GM21528 (cell line): ENCODE results near the gene PRAMEF13.
"Not testable (repeated sequence)": the region's sequence is repeated elsewhere in the genome, so short reads cannot be mapped to it uniquely, and the experiment has no call there.

ENCODE experiments used
- ATAC-seq: cut with Tn5 transposase; IDR thresholded peaks from one replicate; pipeline ENCODE4 v1.9.1; 2021; ENCODE audit warnings: mild to moderate bottlenecking, moderate library complexity; ENCODE audit not compliant: unreplicated experiment, low FRiP score

The PRAMEF13 gene

GRCh38 chr1:13208712-13209111 is 7.5 kb upstream of the PRAMEF13 start:
- ATAC-seq = not testable (repeated sequence)

- ATAC-seq = not testable (repeated sequence)
These were observed 29.7 kb downstream of the PRAMEF13 start, which contains the start of gene PRAMEF9 for GRCh38 chr1:13171548-13171947. PRAMEF9 (plus strand) TSS chr1:13171848; CDS start chr1:13175281, 3,433 bp downstream.

DNA sequence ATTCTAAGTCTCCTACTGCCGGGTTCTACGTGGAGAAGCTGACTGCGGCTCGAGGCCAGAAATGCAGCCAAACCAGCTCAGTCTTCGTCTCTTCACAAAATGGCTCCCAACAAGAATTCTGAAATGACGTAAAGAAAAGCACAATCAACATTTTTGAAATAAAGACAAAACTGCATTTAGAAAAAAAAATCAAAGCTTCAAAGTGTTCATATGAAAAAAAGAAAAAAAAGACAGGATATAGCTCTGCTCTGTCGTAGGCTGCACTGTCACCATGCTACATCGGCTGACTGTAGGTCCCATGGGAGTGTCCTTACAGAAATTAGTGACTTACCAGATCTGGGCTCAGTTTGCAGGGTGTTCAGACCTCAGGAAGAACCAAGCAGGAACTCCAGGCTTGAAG is 35.7 kb downstream of the PRAMEF13 start, which contains the start of gene HNRNPCL4:
HNRNPCL4 (minus strand) TSS at position 101 of the 400 bp plus-strand sequence. CDS start 164 bp downstream, outside the sequence.
- ATAC-seq = not testable (repeated sequence)

GRCh38 chr1:13155909-13156308 is 45.3 kb downstream of the PRAMEF13 start, which contains the start of gene PRAMEF26:
PRAMEF26 (minus strand) TSS chr1:13156009; CDS start chr1:13153095, 2,914 bp downstream.
- ATAC-seq = not testable (repeated sequence)
